GM18505 (cell line): ENCODE measurements around the gene OPRL1.

ENCODE experiments used
- ATAC-seq: cut with Tn5 transposase; IDR thresholded peaks from one replicate; pipeline ENCODE4 v1.9.1; 2021; ENCODE audit not compliant: unreplicated experiment
- POLR2A ChIP-seq: IDR thresholded peaks from 4 replicates; pipeline ENCODE4 v1.6.1; 2011; ENCODE audit warnings: borderline replicate concordance; ENCODE audit not compliant: insufficient read depth, insufficient read length; ENCODE audit errors: extremely low read depth

Gene OPRL1

GRCh38 chr20:64038565-64039292, 41.2 kb upstream of the OPRL1 start:
- peak; percentile 51 for ATAC-seq
- no peak for TF ChIP-seq POLR2A

GRCh38 chr20:64039293-64040160, 40.4 kb upstream of the OPRL1 start:
- TF ChIP-seq POLR2A, result no peak
- ATAC-seq, result no peak

DNA sequence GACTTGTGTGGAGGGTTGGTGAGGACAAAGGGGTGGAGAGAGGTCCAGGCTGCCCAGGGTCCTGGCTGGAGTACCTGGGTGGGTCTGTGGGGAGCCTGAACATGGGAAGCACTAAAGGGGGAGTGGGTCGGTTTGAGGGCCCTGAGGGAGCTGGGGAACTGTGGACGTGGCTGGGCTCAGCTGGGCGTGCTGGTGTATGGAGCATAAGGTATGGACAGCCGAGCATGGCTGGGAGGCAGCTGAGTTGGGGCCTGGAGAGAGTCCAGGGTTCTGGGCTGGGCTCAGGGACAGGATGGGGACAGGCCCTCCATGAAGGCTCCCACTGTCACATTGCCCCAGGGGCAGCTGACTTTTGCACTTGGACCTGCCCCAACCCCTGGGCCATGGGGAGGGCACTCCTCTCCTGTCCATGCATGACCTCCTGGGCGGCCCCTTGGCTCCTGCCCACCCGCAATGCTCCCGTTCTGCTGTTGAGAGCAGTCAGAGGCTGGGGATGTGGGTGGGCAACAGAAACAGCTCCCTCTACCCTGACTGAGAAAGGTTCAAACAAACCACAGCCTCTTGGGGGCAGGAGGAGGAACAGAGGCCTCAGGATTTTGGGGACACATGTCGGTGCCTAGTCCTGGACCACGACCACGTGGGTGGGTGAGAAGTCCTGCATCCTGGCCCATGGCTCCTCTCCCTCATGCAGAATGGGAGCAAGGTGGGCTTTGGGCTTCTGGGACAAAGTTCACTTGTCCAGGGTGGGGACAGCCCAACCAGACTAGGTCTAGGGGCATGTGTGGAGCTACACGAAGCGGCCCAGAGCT, 39.4 kb upstream of the OPRL1 start:
- no peak for TF ChIP-seq POLR2A
- ATAC-seq, result no peak

DNA sequence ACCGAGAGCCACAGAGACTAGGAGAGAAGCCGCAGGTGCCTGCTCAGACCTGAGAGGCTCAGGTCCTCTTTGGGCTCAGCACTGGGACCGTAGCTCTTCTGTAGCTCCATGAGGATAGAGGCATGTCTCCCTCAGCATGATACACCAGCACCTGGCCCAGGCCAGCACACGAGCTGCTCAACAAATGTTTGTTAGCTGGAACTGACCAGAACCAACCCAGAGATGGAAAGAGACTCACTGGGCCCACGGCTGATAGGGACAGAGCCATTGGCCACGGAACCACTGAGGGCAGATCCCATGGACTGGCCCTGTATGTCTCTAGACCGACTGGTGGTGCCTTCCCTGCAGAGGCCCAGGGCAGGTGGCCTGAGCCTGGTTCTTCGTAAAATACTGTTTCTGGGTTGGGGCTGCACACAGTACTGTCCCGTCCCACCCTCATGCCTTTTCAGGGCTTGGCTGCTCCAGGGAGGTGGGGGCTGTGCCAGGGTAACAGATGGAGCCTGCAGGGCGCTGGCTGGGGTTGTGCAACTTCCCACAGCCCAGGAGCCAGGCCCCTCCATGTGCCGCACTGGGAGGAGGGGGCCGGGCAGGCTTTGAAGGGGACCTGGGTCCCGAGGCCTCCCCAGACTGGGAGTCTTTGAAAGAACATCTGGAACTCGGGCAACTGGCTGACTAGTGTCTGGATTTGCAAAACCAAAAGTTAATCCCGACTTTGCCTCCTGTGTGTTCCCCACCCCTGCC, 38.7 kb upstream of the OPRL1 start:
- ATAC-seq, result no peak

DNA sequence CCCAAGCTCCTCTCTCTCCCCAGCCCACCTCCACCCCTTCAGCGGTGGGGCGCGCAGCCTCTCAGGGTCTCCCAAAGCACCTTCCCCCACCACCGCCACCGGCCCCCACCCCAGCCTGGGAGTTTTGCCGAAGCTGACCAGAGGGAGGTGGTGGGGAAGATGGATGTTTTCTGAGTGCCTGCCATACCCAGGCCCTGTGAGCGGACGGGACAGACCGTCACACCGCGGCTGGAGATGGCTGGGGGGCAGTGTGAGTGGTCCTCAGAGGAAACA, 38.2 kb upstream of the OPRL1 start:
- no peak for TF ChIP-seq POLR2A
- no peak for ATAC-seq

More for the DNA sequence above, 38.7 kb upstream of the OPRL1 start:
- TF ChIP-seq POLR2A, result no peak

- TF ChIP-seq POLR2A, result peak; percentile 40
- ATAC-seq, result no peak
Observed at GRCh38 chr20:64042054-64042781, 37.7 kb upstream of the OPRL1 start.

DNA sequence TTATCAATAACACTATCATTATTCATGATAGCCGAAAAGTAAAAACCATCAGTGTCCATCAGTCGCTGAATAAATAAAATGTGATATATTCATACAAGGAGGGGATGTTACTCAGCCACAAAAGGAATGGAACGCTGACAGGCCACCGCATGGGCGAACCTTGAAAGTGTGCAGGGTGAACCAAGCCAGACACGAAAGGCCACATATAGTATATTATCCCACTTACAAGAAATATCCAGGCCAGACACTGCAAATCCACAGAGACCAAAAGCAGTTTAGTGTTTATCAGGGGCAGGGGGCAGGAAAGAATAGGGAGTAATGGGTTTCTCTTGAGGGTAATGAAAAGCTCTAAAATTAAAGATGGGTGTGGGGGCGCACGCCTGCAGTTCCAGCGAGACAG, 36.1 kb upstream of the OPRL1 start:
- ATAC-seq, result no peak
- no peak for TF ChIP-seq POLR2A

GRCh38 chr20:64044484-64045247, 35.2 kb upstream of the OPRL1 start:
- no peak for TF ChIP-seq POLR2A
- no peak for ATAC-seq

GRCh38 chr20:64045346-64046011, 34.4 kb upstream of the OPRL1 start:
- ATAC-seq, result no peak
- TF ChIP-seq POLR2A, result no peak

DNA sequence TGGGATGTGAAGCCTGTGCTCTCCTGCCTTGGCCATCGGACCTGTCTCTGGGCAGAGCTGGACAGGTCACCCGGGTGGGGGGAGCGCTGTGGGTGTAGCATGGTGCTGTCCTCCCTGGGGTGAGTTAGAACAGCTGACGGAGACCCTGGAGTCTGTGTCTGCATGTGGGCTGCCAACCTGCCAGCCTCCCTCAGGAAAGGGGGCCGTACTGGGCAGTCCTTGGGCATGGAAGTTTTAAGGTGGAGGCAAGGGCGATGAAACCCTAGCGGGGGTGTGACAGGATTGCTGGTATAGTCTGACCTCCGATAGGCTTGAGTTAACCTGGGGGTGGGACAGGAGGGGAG, 32.9 kb upstream of the OPRL1 start:
- no peak for TF ChIP-seq POLR2A
- no peak for ATAC-seq

GRCh38 chr20:64047968-64048401, 31.9 kb upstream of the OPRL1 start:
- ATAC-seq, result no peak
- TF ChIP-seq POLR2A, result no peak

DNA sequence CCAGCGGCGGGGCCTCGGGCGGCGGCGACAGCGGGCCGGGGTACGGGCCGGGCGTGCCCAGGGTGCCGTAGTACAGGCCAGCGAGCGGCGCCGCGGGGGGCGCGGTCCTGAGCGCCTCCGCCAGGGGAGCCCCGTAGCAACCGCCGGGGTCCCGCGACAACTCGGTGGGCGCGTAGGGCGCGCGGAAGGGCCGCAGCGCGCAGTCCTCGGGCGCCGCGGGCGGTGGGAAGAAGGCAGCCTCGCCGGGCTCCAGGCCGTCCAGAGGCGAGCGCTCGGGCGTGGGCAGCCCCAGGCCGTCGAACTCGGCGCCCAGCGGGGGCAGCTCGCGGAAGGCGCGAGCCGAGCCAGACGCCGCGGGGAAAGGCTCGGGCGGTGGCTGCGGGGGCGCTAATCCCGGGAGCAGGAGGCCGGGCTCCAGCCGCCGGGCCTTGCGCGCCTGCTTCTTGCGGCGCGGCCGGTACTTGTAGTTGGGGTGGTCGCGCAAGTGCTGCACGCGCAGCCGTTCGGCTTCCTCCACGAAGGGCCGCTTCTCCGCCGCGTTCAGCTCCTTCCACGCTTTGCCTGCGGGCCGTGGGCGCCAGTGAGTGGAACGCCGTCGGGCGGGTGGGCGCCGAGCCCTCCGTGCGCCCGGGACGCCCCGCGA, 31.4 kb upstream of the OPRL1 start:
- no peak for TF ChIP-seq POLR2A
- no peak for ATAC-seq
